NCI-H460 (cell line): ENCODE results near the gene EPHA1. TPM values are rescaled to one million over a fixed set of nuclear protein-coding genes. Genes with fewer than 3 reads are reported as not detected.

Experiments
- DNase-seq: peaks from one replicate; pipeline ENCODE4 v3.0.0-alpha.2; 2016; ENCODE audit warnings: low read depth; ENCODE audit errors: extremely low read depth
- small RNA-seq, 2 experiments: library from RNA; depleted of rRNA; stranded (forward); fragments of <200 nt; gene quantifications; one replicate each; pipeline ENCODE3, GENCODE V24; 2014
- total RNA-seq: library from RNA; depleted of rRNA; stranded (reverse); fragments of >200 nt; shearing (Covaris generic); gene quantifications from 2 replicates; pipeline ENCODE4 v1.2.3, GENCODE V29; 2014; rRNA removed

The EPHA1 gene
- total RNA-seq, 1 experiment from 2014 or later: not detected

GRCh38 chr7:143354376-143354775 is 54.3 kb downstream of the EPHA1 start:
- no peak for DNase-seq

- DNase-seq: no peak
Observed at GRCh38 chr7:143352531-143353002, 56.1 kb downstream of the EPHA1 start.

GRCh38 chr7:143351574-143351973 is 57.1 kb downstream of the EPHA1 start:
- DNase-seq: no peak

- no peak for DNase-seq
Observed at GRCh38 chr7:143351060-143351459, 57.6 kb downstream of the EPHA1 start.

- DNase-seq: no peak
Observed at GRCh38 chr7:143347950-143348349, 60.7 kb downstream of the EPHA1 start.

GRCh38 chr7:143346018-143346417 is 62.6 kb downstream of the EPHA1 start:
- DNase-seq: no peak

- peak; percentile 34 for DNase-seq
Observed at GRCh38 chr7:143345428-143345900, 63.2 kb downstream of the EPHA1 start.

GRCh38 chr7:143343596-143343995 is 65.1 kb downstream of the EPHA1 start:
- no peak for DNase-seq

- no peak for DNase-seq
Observed at GRCh38 chr7:143341842-143342241, 66.8 kb downstream of the EPHA1 start.

Small RNAs within 50 kb of the gene (small RNA-seq; reads per million reads assigned to genes)
- 0.04 to 1.5 reads per million in 2 experiments for gene MIR6892

Other genes with a start within 250 kb of the EPHA1 start
- gene TAS2R39, start 225.4 kb downstream of the EPHA1 start, total RNA-seq: not detected in 2 replicates
- not detected in 2 replicates for gene TAS2R40, start 186.8 kb downstream of the EPHA1 start, total RNA-seq
- 117 and 122 TPM in 2 replicates for gene GSTK1, start 145.4 kb downstream of the EPHA1 start, total RNA-seq
- 4.0 and 7.3 TPM in 2 replicates for gene TMEM139, start 123.9 kb downstream of the EPHA1 start, total RNA-seq
- gene CASP2, start 120.5 kb downstream of the EPHA1 start, total RNA-seq: 12.7 and 16.6 TPM in 2 replicates
- gene CLCN1, start 92.7 kb downstream of the EPHA1 start, total RNA-seq: 0.07 TPM in 1 of 2 replicates, not detected in the other
- gene FAM131B, start 46.1 kb downstream of the EPHA1 start, total RNA-seq: 0.06 and 0.10 TPM in 2 replicates
- 45.7 and 57.4 TPM in 2 replicates for gene ZYX, start 27.5 kb downstream of the EPHA1 start, total RNA-seq
- not detected in 2 replicates for gene TAS2R60, start 34.6 kb upstream of the EPHA1 start, total RNA-seq
- gene TAS2R41, start 69.0 kb upstream of the EPHA1 start, total RNA-seq: not detected in 2 replicates
- gene CTAGE15, start 162.9 kb upstream of the EPHA1 start, total RNA-seq: not detected in 2 replicates
- gene TCAF2, start 212.1 kb upstream of the EPHA1 start, total RNA-seq: 23.0 and 28.9 TPM in 2 replicates